ENCODE data around the gene MACROD2.

GRCh38 chr20:15619341-15619740 lies 1624.0 kb downstream of the MACROD2 start:
- TF ChIP-seq CTCF (IDR thresholded peaks at IDR 0.05; ENCODE audit: low read depth, low read length, missing input control): no peak
- TF ChIP-seq RAD21 (IDR thresholded peaks at IDR 0.05): no peak
- TF ChIP-seq GABPA (IDR thresholded peaks at IDR 0.05 in 1 of 2, conservative IDR thresholded peaks at IDR 0.05 in 1 of 2): no peak
- no peak for TF ChIP-seq NR2F2 (IDR thresholded peaks at IDR 0.05)
- TF ChIP-seq REST (IDR thresholded peaks at IDR 0.05): no peak

All from liver (tissue), 3 donors.